HG03159 (cell line): ENCODE data around the gene CR1L.
"Not testable (repeated sequence)": the region's sequence is repeated elsewhere in the genome, so short reads cannot be mapped to it uniquely, and the experiment has no call there.

ENCODE experiments used
- ATAC-seq: cut with Tn5 transposase; IDR thresholded peaks from one replicate; pipeline ENCODE4 v1.9.1; 2021; ENCODE audit warnings: mild to moderate bottlenecking, moderate library complexity; ENCODE audit not compliant: unreplicated experiment

CR1L gene

DNA sequence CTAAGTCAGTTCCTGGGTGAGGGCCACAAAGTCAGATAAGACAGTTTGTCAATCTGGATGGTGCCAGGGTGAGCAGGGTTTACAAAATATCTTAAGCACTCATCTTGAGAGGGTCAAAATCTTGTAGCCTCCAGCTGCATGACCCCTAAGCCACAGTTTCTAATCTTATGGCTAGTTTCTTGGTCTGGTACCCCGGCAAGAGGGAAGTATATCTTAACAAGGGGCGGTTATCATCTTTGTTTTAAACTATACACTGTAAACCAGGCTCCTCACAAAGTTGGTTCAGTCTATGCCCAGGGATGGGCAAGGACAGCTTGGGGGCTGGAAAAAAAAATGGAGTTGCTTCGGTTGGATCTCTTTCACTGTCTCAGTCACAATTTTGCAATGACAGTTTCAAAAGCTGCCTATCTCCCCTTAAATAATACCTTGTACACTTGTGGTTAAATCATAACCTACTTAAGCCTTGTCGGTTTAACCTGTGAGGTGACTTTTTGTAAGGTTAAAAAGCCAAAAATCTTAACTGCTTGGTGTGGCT, 99.1 kb downstream of the CR1L start:
- no peak for ATAC-seq

DNA sequence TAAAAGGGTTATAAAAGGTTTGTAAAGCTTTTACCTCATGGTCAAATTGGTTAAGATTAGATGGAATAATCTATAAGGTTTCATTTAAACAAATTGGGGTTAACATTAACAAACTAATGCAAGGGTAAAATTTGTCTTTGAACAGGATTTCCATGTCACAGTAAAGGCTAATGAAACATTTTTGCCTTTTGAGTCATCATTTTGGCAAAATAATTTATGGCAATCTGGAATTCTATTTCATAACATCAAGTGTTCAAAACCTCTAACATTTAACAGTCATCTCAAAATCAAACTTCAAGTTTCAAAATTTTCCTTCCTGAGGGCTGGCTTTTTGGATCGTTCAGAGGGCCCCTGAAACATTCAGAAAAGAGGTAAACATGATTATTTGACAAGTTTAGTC, 100.4 kb downstream of the CR1L start:
- no peak for ATAC-seq

DNA sequence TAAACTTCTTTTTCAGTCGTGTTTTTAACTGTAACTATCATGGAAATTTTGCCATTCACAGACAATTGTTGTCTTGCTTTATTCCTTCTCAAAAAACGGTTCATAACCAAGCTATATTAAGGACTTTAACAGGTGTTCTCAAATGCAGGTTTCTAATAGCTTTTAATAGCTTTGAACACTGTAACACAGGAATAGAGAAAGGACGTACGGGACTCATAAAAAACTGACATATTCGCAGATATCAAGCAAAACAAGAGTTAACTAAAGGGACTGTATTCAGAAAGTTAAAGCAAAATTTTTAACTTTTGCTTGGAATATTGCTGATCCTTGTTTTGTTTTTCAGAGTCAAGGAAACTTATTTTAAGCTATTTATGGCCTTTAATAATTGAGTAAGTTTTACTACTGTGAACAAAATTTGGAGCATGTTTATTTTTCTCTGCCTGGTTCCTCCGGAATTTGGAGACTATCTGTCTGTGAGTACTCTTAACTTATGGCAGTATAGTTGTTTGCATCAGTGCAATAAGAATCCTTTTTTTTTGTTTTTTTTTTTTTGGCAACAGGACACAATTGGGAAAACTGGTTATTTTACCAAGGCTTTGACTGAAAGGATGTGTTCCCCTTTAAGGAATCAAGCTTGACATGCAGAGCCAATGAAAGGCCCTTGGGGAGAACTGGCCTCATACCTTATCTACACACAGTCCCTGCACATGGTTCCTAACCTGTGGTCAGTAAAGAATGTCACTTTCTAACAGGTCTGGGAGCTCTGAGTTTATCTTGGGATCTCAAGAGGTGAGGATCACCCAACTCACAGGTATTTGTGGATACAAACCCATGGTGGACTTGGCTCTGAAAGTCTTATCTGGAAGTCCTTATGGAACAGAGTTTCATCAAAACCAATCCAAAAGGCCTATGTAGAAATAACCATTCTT, 101.2 kb downstream of the CR1L start:
- ATAC-seq, result no peak

DNA sequence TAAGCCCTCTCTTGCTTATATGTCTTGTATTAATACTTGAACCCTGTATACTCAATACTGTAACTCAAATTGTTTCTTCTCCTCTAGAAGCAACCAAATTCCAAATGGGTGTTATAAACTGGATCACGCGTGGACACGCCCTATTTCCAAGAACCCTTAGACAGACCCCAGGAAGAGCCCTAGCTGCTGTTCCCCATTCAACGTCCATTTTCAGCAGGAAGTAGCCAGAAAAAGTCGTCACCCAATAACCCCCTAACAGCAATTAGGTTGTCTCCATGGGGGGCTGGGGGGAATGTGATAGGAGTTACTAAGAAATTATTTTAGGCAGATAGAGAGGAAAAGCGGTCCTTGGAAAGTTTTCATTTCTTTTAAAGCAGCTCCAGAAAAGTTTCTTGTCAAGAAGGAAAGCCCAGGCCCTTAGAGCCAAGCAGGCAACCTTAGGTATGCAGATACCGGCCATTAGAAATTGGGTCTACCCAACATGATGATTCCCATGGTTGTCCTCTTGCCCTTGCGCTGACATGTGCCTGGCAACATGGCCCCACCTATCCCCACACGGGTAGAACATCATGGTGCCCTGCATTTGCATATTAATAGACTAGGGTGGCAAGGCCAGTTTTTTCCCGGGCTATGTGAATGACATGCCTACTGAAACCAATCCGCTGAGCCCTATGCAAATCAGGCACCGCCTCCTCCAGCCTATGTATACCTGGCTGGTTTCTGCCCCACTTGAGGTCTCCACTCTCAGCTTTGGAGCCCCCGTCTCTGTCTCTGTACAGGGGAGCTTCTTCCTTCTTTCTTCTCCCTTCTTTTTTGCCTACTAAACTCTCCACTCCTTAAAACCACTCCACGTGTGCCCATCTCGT, 102.9 kb downstream of the CR1L start:
- no peak for ATAC-seq

DNA sequence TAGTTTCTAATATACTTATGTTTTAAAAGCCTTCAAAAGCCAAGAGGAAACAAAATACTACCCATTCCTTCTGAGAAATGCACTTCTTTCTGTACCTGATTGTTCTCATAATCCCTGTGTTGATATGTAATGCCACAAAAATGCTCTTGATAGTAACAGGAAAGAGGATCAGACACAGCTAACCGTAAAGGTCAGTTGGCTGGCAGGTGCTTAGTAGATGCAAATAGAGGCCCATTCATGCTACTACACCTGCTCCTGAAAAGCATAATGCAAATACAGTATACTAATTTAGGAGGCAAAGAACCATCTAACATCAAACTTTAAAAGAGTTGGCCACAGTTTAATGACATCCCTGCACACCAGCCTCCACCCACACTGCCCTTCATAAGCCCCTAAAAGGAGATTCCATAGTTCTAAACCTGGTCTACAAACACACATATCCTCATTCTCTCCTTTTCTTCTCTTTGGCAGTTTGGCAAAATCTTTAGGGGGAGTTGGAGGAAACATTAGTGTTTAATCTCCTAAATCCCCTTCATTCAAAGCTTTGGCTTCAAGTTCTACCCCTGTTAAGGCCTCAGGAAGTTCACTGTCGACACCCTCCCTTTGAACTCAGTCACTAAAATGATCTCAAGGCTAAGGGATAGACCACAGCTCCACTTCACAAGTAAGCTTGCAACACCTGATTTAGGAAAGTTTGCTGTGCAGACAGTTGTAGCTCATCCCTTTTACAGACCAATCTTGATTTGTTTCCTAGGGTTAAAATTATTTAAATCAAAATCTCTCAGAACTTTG, 104.0 kb downstream of the CR1L start:
- no peak for ATAC-seq

DNA sequence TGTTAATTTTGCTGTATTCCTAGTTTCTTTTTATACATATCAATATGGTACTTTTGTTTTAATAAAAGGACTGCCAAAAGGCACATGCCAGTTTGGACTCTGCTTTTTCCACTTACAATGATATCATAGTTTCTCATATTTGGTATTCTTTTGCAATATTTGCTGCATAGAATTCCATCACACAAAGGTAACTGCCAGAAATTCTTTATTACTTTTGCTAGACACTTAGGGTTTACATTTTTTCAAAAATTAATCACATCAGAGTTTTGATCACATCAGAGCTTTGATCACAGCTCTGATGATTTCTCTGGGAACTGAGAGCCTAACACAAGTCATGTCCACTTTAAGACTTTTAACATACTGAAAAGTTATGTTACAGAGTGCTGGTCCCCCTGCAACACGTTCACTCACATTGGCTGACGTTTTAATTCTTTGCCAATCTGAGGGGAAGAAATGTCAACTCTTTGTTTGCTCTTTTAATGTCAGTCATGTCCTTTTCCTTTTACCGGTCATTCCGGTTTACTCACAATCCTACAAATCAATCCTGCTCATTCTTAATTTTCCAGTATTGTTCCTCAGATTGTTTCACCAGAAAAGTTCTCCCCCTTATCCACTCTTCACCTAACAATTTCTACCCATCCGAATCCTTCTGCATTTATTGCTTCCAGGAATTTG, 105.8 kb downstream of the CR1L start:
- no peak for ATAC-seq

DNA sequence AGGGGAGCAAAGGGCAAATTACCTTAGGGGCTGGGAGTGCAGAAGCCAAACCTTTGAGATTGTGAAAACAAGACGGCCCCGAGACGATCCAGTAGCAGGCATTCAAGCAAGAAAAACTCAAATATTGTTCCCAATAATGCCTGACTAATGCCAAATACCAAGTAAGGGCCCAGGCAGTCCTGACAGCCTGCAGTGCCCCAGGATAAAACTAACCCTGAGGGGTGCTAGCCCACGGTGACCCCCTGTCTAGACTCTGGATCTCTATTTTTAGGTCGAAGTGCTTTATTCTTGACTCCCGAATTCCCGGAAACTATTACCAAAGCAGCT, 106.5 kb downstream of the CR1L start:
- not testable (repeated sequence) for ATAC-seq

DNA sequence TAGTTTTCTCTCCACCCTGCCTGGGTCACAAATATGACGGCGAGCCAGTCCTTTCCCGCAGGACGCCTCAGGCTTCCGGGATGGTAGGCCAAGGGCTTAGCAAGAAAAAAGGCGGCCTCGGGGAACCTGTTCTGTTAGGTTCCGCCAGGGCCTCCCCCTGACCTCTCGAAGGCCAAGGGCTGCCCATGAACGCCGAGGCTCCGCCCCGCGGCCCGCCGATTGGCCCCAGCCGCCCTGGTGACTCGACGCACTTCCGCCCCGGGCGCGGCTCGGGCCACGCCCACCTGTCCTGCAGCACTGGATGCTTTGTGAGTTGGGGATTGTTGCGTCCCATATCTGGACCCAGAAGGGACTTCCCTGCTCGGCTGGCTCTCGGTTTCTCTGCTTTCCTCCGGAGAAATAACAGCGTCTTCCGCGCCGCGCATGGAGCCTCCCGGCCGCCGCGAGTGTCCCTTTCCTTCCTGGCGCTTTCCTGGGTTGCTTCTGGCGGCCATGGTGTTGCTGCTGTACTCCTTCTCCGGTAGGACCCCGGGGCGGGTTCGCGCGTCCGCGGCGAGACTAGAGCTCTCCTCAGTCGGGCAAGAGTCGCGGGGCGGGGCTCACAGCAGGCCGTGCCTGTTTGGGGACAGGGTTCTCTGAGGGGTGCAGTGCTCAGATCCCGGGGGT, 107.0 kb downstream of the CR1L start, which contains the start of gene CD46:
CD46 (plus strand) TSS at position 265 of the 666 bp plus-strand sequence; CDS start at position 424, 159 bp downstream.
- peak; percentile 96 for ATAC-seq

DNA sequence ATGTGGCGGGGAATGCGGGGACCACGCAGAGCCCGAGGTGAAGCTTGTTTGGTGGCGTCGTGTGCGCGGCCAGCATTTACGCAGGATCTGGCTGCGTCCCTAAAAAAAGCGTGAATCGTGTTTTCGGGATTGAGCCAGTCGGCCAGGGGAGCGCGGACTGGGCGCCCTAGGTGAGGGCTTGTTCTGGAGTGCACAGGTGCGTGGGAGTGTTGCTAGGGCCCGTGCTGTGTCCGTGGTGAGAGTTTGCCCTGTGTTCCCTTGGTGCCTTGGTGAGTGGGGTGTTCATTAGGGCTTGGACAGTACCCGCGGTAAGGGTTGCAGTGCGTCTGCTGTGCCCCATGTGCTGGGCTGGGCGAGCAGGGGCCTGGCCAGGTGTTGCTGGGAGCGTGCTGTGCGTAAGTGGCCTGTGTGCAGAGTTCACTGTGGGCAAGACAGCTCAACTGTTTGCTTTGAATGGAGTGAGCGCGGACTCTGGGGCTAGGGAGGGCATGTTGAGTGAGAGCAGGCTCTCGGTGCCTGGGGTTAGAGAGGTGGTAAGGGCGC, 107.6 kb downstream of the CR1L start:
- ATAC-seq, result peak; percentile 38

DNA sequence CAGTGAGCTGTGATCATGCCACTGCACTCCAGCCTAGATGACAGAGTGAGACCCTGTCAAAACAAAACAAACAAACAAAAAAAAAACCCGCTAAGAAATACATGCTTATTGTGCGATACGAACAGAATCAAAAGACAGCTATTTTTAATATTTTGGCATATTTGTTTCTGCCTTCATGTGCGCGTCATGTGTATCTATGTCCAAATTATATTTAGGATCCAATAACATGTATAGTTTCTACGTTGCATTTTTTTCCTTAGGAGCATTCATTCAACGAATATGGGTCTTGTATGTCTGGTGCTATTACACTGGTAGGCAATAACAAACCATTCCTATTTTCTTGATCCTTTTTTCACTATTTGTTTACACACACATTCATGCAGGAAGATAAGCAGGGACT, 108.7 kb downstream of the CR1L start:
- no peak for ATAC-seq

DNA sequence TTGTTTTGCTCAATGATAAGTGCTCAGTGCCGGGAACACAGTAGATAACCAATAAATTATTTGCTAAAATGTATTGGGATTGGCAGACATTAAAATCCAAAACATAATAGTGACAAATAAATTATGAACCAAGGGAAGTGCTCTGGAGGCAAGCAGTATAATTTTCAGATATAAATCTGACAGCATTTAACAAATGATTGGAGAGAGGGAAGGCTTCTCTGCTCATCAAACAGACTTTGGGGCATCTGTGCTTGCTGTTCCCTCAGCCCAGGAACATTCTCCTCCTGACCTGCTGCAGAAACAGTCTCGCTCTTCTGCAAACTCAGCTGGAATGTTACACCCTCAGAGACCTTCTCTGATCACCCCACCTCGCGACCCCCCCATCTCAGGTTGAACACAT, 109.1 kb downstream of the CR1L start:
- no peak for ATAC-seq

DNA sequence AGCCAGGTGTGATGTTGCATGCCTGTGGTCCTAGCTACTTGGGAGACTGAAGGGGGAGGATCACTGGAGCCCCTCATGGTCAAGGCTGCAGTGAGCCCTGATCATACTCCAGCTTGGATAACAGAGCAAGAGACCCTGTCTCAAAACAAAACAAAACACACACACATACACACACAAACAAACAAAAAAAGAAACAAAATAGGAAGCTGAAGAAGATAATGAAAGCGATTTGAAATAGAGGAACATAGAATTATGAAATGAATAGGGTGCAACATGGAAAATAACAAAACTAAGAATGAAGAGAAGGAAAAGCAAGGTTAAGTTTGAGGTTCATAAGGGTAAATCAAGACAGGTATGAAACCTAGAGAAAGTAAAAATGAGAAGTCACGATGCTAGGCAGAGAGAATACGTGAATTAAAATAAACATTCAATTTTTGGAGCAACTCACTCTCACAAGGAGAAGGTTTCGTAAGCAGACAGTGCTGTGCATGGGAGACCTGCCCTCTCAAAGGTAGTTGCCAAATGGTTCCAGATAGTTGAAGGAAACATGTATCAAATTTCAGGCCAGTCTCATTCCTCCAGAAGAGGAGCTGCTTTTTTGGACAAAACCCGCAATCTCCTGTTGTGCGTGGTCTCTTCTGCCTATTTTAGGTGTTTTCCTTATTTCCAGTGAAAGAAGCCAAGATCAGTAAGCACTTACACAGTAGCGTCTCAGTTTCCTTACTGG, 110.2 kb downstream of the CR1L start:
- no peak for ATAC-seq

DNA sequence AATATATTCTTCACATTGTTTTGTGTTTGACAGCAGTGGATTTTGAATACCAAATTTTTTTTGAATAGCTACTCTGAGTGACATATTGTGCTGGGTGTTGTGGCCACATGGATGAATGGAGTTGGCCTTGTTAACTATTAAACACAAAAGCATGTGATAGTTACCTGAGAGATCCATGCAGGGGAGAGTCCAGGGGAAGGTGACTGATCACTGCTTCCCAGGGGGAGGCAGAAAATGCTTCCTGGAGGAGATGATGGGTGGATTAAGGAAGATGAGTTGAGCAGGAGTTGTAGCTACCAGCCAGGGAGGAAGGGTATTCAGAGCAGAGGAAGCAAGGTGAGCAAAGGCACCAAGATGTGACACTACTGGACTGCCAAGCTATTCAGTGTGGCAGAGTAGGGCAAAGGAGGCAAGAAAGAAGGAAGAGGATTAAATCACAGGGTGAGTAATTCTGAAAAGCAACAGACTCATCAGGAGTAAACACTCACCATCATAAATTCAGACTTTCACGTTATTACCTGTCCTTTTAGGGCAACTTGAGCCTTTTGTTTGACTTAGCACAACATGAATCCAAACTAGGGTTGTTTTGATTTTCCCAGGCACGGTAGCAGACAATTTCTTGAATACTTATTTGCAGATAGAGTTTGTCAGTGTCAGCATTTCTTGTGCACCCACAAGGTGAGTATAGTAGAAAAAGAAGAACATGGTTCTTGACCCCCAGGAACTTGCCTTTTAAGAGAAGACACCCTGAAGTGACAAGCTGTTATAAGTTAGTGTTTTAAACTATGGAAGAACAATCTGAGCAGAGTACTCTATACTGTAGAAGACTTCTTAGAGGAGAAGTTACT, 111.1 kb downstream of the CR1L start:
- no peak for ATAC-seq

DNA sequence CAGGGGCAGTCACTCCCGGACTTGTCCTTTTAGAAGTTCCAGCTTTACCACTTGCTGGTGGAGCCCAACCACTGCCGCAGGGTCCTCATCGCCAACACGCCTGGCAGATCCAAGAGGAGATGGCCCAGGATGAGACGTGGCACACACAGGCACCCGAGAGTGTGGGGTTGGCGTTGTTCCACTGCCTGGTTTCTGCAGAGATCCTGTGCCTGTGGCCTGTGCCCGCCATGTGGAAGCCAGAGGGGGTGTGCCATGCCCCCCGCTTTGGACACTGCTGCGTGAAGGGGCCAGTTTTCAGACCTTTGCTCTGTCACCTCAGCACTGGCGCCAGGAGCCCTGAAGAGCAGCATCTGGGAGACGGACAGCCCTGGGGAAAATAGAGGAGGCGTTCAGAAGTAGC, 117.7 kb downstream of the CR1L start:
- no peak for ATAC-seq

DNA sequence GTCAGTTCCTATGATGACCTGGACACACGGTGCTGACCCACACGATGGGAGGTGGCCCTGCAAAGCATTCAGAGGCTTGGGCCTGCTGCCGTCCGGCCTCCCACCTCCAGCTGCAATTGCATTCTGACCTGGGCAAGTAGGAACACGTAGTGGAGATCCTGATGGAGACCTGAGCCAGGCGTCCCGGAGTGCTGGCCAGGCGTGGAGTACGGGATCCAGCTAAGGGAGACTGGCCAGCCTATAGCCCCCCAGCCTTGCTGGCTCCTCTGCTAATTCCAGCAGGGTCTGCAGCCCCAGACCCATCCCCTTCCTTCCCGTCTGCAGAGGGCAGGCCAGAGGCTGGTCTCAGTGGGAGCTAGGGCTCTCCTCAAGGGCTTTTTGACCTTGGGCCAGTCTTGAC, 118.2 kb downstream of the CR1L start:
- no peak for ATAC-seq

DNA sequence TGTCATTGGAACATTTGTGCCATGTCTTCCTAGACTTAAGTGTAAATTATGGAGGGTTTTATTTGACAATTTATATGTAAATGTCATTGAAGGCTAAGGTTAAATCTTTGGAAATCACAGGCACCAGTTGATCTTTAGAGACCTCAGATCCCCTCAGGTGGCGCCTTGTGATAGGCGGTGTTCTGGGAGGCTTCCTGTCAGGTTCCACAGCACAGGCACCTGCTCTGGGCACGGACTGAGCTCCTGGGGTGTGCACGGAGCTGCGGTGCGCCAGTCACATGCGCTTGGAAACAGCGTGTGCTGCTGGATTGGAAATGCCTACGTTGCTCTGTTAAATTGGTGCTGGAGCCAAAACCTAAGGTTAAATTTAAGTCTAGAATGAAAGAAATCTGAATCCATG, 119.0 kb downstream of the CR1L start:
- no peak for ATAC-seq

DNA sequence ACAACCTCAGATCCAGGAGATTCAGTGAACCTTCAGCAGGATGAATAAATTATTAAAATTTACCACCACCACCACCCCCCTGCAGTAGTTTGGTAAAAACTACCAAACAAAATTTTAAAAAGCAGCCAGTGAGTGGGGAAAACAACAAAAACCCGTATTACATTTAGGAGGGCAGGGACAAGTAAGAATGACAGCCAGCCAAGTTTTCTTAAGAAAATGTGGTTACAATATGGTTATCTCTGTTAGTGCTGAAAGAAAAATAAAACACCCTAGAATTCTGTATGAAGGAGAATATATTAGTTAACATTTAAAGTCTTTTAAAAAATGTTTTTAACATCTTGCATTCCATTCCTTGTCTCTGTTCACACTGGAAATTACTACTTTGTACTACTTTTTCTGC, 121.6 kb downstream of the CR1L start:
- ATAC-seq, result no peak

DNA sequence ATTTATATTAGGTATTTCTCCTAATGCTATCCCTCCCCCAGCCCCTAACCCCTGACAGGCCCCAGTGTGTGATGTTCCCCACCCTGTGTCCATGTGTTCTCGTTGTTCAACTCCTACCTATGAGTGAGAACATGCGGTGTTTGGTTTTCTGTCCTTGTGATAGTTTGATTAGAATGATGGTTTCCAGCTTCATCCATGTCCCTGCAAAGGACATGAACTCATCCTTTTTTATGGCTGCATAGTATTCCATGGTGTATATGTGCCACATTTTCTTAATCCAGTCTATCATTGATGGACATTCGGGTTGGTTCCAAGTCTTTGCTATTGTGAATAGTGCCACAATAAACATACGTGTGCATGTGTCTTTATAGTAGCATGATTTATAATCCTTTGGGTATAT, 125.6 kb downstream of the CR1L start:
- not testable (repeated sequence) for ATAC-seq
